Naive B cell (primary cell): ENCODE data around the gene DIS3L2. TPM values are rescaled to one million over a fixed set of nuclear protein-coding genes. Genes with fewer than 3 reads are reported as not detected.
A peak's percentile ranks its signal among the peaks of the same experiment; 100 is the strongest.

Experiments
- ATAC-seq, 2 donors: fragments of 150-1000 bp; cut with Tn5 transposase; 2 replicates each; pipeline ENCODE4 v1.10.0; 2021; ENCODE audit warnings: low read depth in 2 of 2, mild to moderate bottlenecking in 2 of 2, moderate library complexity in 2 of 2
- DNase-seq: peaks from one replicate; pipeline ENCODE4 v3.0.0; 2022
- H3K27ac Mint-ChIP-seq, 6 donors: one replicate each; pipeline ENCODE4 v1.8.0; 2020 to 2022; ENCODE audit warnings: mild to moderate bottlenecking in 6 of 6, mixed read lengths in 6 of 6, moderate library complexity in 5 of 6, inconsistent platforms in 2 of 6
- H3K27me3 Mint-ChIP-seq, 3 donors: one replicate each; pipeline ENCODE4 v1.8.0; 2021 to 2022; ENCODE audit warnings: mixed read lengths in 3 of 3, mild to moderate bottlenecking in 1 of 3
- H3K36me3 Mint-ChIP-seq, 2 donors: one replicate each; pipeline ENCODE4 v1.8.0; 2020 to 2022; ENCODE audit warnings: mixed read lengths in 2 of 2, inconsistent platforms in 1 of 2, mild to moderate bottlenecking in 1 of 2
- H3K4me1 Mint-ChIP-seq, 3 donors: one replicate each; pipeline ENCODE4 v1.8.0; 2020 to 2022; ENCODE audit warnings: mixed read lengths in 3 of 3, inconsistent platforms in 1 of 3, mild to moderate bottlenecking in 1 of 3, moderate library complexity in 1 of 3
- H3K4me3 Mint-ChIP-seq, 8 donors: one replicate each; pipeline ENCODE4 v1.8.0; 2020 to 2022; ENCODE audit warnings: mild to moderate bottlenecking in 8 of 8, mixed read lengths in 8 of 8, moderate library complexity in 8 of 8, inconsistent platforms in 2 of 8
- H3K9me3 Mint-ChIP-seq, 7 donors: one replicate each; pipeline ENCODE4 v1.8.0; 2020 to 2022; ENCODE audit warnings: mixed read lengths in 7 of 7, mild to moderate bottlenecking in 5 of 7, inconsistent platforms in 2 of 7, moderate library complexity in 1 of 7
- polyA plus RNA-seq, 6 donors: library from polyadenylated mRNA; unstranded; fragments of 300-500 nt; fragmentation: Illumina TruSeq; gene quantifications; one replicate each; pipeline ENCODE4 v1.2.3, GENCODE V29; 2021; ENCODE audit warnings: low read depth in 6 of 6

DIS3L2 gene
- polyA plus RNA-seq, 6 donors from 2014 or later = 6.0 to 29.0 (median 17.6) TPM

DNA sequence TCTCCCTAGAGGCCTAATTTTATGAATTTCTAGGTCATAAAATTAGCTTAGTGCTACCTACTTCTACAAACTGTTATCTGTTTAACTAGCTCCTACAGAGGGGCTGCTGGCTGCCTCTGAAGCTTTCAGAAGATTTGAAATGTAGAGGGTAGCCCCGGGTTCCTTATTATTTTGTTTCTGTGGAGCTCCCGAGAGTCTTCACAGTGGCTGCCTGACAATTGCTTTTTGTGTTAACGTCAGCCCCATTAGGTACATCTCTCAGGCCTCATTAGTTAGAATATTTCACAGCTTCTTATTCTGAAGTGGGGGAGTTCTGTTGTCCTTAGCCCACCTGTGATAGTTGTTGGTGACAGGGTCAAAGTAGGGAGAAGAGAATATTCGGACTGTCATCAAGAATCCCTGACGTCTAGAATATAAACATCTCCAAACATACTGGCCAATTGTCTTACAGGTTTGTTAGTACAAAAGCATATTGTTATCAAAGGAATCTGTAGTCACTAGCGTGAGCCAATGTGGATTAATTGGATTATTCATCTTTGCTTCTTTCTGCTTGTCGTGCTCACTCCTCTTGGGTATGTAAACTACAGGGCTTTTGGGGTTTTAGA is 77.5 kb downstream of the DIS3L2 start:
- peaks cover 32 to 48% of the 10 kb centered on the region in 2 donors for H3K36me3 Mint-ChIP-seq
- no peak overlapping the region for H3K4me3 Mint-ChIP-seq
- H3K27ac Mint-ChIP-seq = no peak overlapping the region
- DNase-seq (no peak), ATAC-seq (no peak)
- peaks cover 3 to 24% (median 20%) of the 10 kb centered on the region in 3 donors for H3K4me1 Mint-ChIP-seq
- H3K9me3 Mint-ChIP-seq = peaks cover 3 to 24% (median 9%) of the 10 kb centered on the region in 7 donors
- H3K27me3 Mint-ChIP-seq = no peaks in the 10 kb centered on the region

DNA sequence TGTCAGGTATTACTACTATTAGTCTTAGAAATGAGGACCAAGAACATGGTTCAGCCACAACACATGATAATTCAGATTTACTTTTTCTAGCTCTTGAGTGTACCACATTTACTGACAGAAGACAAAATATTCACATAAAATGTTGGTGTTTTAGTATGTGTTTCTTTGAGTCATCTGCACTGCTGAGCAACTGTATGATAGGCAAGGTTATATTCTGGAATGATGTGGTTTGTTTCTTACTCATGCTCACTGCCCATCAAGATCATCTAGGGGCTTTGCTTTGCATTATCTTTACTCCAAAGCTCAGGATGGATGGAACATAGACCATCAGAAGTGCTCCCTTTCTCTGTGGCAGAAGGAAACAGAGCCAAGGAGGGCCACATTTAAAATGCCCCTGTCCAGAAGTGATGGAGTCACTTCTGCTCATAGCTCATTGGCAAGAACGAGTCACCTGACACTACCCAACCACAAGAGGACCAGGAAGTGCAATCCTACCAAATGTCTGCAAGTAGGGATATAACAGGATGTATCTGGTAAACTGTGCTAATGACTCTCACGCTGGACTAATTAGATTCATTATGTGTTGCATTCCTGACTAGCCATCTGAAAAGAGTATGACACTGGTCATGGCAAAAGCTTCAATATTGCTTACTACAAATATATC is 81.5 kb downstream of the DIS3L2 start:
- Mint-ChIP-seq H3K9me3 (no peaks in the 10 kb centered on the region), H3K27me3 (no peaks in the 10 kb centered on the region), H3K27ac (peak overlapping the region in 1 of 6 donors; percentile 75), H3K4me1 (peaks cover 4 to 25% (median 11%) of the 10 kb centered on the region in 3 donors), H3K4me3 (peak overlapping the region in 1 of 8 donors; percentile 34), H3K36me3 (peaks cover 17 to 36% of the 10 kb centered on the region in 2 donors)
- DNase-seq (no peak), ATAC-seq (no peak)

DNA sequence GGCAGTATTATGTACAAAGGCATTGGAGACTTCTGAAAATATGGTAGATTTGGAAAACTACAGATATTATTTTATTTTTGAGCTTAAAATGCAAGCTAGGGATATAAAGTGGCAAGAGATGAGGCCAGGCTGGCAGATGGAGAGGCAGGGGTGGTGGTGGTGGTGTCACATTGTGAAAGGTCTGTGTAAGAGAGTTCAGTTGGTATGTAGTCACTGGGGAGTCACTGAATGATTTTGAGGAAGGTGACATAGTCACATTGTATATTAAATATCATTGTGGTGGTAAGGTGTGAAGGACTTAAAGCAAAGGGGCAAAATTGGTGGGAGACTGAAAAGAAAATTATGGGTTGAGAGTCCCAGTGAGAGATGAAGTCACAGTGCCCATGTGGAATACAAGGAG is 82.5 kb downstream of the DIS3L2 start:
- Mint-ChIP-seq H3K4me3 (no peak overlapping the region), H3K9me3 (no peaks in the 10 kb centered on the region), H3K27ac (peak overlapping the region in 1 of 6 donors; percentile 14), H3K27me3 (no peaks in the 10 kb centered on the region), H3K36me3 (peaks cover 17 to 36% of the 10 kb centered on the region in 2 donors), H3K4me1 (peaks cover 4 to 22% (median 11%) of the 10 kb centered on the region in 3 donors)
- no peak for DNase-seq
- no peak for ATAC-seq

DNA sequence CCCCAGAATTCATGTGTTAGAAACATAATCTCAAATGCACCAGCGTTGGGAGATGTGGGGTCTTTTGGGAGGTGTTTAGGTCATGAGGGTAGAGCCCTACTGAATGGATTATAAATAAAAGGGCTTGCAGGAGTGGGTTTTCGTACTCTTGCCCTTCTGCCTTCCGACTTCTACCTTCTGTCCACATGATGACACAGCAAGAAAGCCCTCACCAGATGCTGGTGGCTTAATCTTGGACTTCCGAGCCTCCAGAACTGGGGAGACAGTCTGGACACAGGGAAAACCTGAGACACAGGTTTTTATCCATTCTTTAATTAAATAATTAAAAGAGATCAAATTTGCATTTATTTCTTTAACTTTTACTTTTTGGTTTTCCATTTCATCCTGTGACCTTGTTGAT is 87.8 kb downstream of the DIS3L2 start:
- Mint-ChIP-seq H3K27me3 (no peaks in the 10 kb centered on the region), H3K4me3 (no peak overlapping the region), H3K4me1 (peaks cover 17 to 20% (median 20%) of the 10 kb centered on the region in 3 donors), H3K36me3 (peaks cover 9 to 23% of the 10 kb centered on the region in 2 donors), H3K27ac (peak overlapping the region in 1 of 6 donors; percentile 42), H3K9me3 (no peaks in the 10 kb centered on the region)
- DNase-seq = no peak
- ATAC-seq = no peak

DNA sequence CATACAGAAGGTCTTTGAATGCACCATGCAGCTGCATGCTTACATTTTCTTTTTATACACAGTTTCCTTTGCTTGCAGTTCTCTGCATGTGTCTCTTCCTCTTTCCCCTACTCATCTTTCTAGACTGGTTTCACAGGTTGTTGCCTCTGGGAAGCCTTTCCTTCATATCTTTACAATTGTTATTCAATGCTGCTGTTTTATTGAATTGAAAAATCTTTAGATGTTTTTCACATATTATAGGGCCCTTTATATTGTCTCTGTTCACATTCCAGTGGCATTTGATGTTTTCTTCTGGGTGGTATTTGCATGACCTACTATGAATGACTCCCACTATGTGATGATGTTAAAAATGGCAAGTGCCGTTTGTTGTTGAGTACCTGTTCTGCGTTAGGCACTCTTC is 91.1 kb downstream of the DIS3L2 start:
- DNase-seq (no peak), ATAC-seq (no peak)
- Mint-ChIP-seq H3K4me3 (no peak overlapping the region), H3K27me3 (no peaks in the 10 kb centered on the region), H3K9me3 (peaks cover 0 to 5% (median 0%) of the 10 kb centered on the region in 7 donors), H3K27ac (peak overlapping the region in 2 of 6 donors; percentile 36 to 72), H3K36me3 (peaks cover 0 to 12% of the 10 kb centered on the region in 2 donors), H3K4me1 (peaks cover 11 to 24% (median 13%) of the 10 kb centered on the region in 3 donors)

DNA sequence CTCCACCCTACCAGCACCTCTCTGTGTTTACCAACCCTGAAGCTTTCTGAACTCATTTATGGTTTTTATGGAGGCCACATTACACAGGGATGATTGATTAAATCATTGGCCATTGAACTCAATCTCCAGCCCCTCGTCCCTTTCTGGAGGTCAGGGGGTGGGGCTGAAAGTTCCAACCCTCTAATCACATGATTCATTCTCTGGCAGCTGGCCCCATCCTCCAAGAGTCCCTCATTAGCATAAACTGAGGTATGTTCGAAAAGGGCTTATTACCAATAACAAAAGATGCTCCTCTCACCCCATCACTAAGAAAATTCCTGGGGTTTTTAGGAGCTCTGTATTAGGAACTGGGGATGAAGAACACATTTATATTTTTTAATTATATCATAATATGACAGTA is 92.3 kb downstream of the DIS3L2 start:
- no peak for ATAC-seq
- DNase-seq = no peak
- Mint-ChIP-seq H3K9me3 (peaks cover 0 to 5% (median 0%) of the 10 kb centered on the region in 7 donors), H3K4me1 (peaks cover 13 to 24% (median 15%) of the 10 kb centered on the region in 3 donors), H3K27ac (no peak overlapping the region), H3K27me3 (no peaks in the 10 kb centered on the region), H3K36me3 (peaks cover 0 to 4% of the 10 kb centered on the region in 2 donors), H3K4me3 (no peak overlapping the region)

DNA sequence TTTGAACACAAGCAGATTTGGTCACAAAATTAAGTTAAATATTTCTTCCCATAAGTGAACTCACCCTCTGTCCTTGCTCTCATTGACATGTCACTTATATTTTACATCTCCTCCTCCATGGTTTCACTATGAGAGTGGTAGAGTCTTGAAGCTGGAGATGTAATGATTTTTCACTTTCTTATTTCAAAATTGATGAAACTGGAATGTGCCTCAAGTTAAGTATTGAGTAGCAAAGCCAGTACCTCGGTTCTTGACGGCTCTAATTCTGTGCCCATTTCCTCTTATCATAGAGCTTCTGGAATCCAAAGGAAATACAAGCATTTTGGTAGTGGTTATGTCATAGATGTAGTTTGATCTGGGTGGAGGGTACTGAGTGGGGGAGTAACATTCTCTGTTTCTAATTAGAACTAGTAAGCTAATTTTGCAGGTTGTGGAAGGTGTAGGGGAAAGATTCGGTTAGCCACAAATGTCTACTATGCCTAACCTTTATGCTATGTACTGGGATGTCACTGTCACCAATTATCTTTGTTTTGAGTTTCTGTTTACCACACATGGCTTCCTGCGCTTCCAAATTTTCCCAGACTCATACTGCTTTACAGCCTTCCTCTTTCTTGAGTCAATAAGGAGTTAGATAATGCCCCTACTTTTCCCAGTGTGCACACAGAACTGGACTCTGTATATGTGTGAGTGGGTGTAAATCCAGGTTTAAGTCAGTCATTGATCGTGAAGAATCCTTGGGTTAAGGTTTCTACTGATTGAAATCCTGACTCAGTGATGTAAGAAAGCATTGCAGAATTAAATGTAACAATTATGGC is 96.8 kb downstream of the DIS3L2 start:
- H3K36me3 Mint-ChIP-seq = peaks cover 0 to 6% of the 10 kb centered on the region in 2 donors
- no peaks in the 10 kb centered on the region for H3K27me3 Mint-ChIP-seq
- peaks cover 13 to 19% (median 19%) of the 10 kb centered on the region in 3 donors for H3K4me1 Mint-ChIP-seq
- no peak overlapping the region for H3K4me3 Mint-ChIP-seq
- no peak for ATAC-seq
- DNase-seq = no peak
- H3K9me3 Mint-ChIP-seq = peaks cover 0 to 10% (median 6%) of the 10 kb centered on the region in 7 donors
- H3K27ac Mint-ChIP-seq = no peak overlapping the region

DNA sequence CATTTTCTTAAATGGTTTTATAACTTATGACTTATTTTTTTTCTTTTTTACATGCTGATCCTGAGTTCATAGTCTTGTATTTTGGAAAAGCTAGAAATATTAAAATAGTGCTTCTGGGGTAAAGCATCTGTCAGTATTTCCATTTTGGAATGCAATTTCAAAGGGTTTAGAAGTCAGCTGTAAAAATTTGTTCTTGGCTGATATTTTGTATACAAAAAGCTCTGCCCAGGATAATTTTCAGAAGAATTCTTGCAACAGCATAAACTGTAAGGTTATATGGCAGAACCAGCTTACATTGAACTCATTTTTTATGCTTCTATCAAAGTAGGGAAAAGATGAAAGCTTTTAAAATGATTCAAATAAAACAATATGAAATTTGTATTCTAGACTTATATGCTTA is 97.4 kb downstream of the DIS3L2 start:
- Mint-ChIP-seq H3K4me1 (peaks cover 11 to 22% (median 18%) of the 10 kb centered on the region in 3 donors), H3K36me3 (peaks cover 0 to 6% of the 10 kb centered on the region in 2 donors), H3K27ac (no peak overlapping the region), H3K4me3 (no peak overlapping the region), H3K27me3 (no peaks in the 10 kb centered on the region), H3K9me3 (peaks cover 0 to 10% (median 6%) of the 10 kb centered on the region in 7 donors)
- no peak for ATAC-seq
- DNase-seq = no peak

DNA sequence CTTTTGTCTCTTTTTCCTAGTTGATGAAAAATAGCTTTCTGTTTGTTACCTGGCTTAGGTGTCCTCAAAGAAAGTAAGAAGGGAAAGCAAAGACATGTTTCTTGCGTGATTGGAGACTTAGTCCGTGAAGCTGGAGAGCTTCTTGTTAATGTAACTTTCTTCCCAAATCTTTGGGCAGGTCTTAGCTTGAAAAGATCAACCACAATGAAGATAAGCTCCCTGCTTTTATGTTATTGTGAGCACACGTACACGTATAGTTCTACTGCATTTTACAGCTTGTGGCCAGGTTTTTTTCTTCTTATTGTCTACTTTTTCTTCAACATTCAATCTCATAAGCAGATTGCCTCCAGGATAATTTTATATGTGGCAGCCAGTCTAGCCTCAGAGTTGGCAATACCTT is 99.8 kb downstream of the DIS3L2 start:
- no peak for ATAC-seq
- H3K9me3 Mint-ChIP-seq = peaks cover 0 to 9% (median 6%) of the 10 kb centered on the region in 7 donors
- H3K27me3 Mint-ChIP-seq = no peaks in the 10 kb centered on the region
- H3K27ac Mint-ChIP-seq = no peak overlapping the region
- no peak overlapping the region for H3K4me3 Mint-ChIP-seq
- H3K4me1 Mint-ChIP-seq = peaks cover 11 to 24% (median 22%) of the 10 kb centered on the region in 3 donors
- peaks cover 0 to 6% of the 10 kb centered on the region in 2 donors for H3K36me3 Mint-ChIP-seq
- no peak for DNase-seq

DNA sequence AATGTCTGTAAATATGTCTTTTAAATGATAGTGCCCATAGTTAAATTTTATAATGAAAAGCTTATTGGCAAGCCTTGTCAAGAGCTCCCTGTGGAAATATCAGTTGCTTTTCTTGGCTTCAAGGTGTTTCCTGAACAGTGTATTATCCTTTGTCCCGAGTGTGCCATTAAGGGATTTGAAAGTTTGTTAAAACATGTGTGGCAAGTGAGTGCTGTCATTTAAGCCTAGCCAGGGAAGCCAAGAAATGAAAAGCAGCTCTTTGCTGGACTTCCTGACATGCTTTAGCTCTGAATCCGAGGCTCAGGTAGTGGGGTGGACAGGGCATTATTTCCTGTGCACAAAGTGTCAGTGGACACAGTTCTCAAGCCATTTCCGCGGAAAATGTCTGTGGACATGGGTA is 111.5 kb downstream of the DIS3L2 start:
- ATAC-seq = no peak
- H3K36me3 Mint-ChIP-seq = no peaks in the 10 kb centered on the region
- no peaks in the 10 kb centered on the region for H3K9me3 Mint-ChIP-seq
- H3K27me3 Mint-ChIP-seq = no peaks in the 10 kb centered on the region
- peaks cover 32 to 52% (median 51%) of the 10 kb centered on the region in 3 donors for H3K4me1 Mint-ChIP-seq
- no peak for DNase-seq
- H3K27ac Mint-ChIP-seq = peak overlapping the region in 2 of 6 donors; percentile 9 to 14
- H3K4me3 Mint-ChIP-seq = no peak overlapping the region

DNA sequence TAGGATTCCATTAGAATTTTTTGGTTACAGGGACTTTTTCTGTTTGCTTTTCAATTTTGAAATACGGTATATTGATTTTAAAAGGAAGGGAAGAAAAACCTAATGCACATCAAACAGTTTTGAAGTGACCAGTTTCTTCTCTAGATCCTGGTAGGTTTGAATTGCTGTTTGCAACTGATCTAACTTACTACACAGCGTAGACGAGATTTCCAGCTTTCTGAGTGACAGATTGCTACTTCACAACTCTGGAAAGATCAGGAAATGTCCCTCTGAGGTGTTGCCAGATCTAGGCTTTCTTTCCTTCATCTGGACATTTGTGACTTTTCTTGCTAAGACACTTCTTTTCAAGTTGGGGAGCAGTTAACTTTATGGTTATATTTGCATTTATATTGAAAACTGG is 112.2 kb downstream of the DIS3L2 start:
- peaks cover 34 to 55% (median 51%) of the 10 kb centered on the region in 3 donors for H3K4me1 Mint-ChIP-seq
- H3K36me3 Mint-ChIP-seq = no peaks in the 10 kb centered on the region
- DNase-seq (no peak), ATAC-seq (no peak)
- no peak overlapping the region for H3K4me3 Mint-ChIP-seq
- no peaks in the 10 kb centered on the region for H3K9me3 Mint-ChIP-seq
- peak overlapping the region in 1 of 6 donors; percentile 9 for H3K27ac Mint-ChIP-seq
- H3K27me3 Mint-ChIP-seq = no peaks in the 10 kb centered on the region

DNA sequence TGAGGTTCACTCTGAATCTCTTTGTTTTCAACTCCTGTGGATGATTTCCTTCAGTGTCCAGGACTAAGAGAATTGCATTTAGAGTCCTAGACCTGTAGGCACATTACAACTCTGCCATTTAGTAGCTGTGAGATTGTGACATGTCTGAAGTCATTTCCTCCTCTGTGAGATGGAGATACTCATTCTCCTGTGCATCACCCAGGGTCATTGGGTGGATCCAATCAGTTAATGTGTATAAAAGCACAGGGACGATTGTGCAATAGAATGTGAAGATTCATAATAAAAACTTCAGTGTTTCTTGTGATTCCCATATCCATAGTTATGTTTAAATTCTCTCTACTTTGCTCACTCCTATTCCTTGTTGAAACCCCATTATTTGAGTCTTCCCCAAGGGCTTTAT is 113.6 kb downstream of the DIS3L2 start:
- H3K27ac Mint-ChIP-seq = no peak overlapping the region
- DNase-seq (no peak), ATAC-seq (no peak)
- H3K27me3 Mint-ChIP-seq = no peaks in the 10 kb centered on the region
- peaks cover 41 to 57% (median 54%) of the 10 kb centered on the region in 3 donors for H3K4me1 Mint-ChIP-seq
- no peaks in the 10 kb centered on the region for H3K9me3 Mint-ChIP-seq
- no peak overlapping the region for H3K4me3 Mint-ChIP-seq
- H3K36me3 Mint-ChIP-seq = peaks cover 0 to 6% of the 10 kb centered on the region in 2 donors

DNA sequence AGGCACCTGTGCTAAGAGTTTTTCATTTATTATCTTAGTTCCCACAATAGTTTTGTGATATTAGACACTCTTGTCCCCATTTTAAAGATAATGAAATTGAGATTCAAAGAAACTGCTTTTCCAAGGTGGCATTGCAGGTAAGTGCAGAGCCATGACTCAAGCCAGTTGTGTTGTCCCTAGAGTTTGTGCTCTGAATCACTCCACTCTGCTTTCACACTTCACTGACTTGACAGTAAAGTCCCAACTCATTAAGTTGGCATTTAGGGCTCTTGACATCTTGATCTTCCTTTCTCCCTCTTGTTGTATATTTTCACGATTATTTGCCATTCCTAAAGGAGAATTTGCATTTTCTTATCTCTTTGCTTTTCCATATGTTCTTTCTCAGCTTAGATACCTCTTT is 114.3 kb downstream of the DIS3L2 start:
- Mint-ChIP-seq H3K4me1 (peaks cover 43 to 56% (median 51%) of the 10 kb centered on the region in 3 donors), H3K4me3 (no peak overlapping the region), H3K27ac (no peak overlapping the region), H3K36me3 (peaks cover 0 to 8% of the 10 kb centered on the region in 2 donors), H3K9me3 (no peaks in the 10 kb centered on the region), H3K27me3 (no peaks in the 10 kb centered on the region)
- DNase-seq (no peak), ATAC-seq (no peak)
